Measurements from ENCODE around the gene KARS1.

KARS1 gene

GRCh38 chr16:75667503-75667902, 20.0 kb upstream of the KARS1 start:
- no peak for TF ChIP-seq CTCF (IDR thresholded peaks at IDR 0.05; ENCODE audit: insufficient read depth, low read depth, low read length, missing control alignments)

GRCh38 chr16:75660726-75661302, 13.3 kb upstream of the KARS1 start:
- no peak overlapping the region for H3K4me3 ChIP-seq (ENCODE audit: low read length)
- DNase-seq (ENCODE audit: low read depth): no peak
- no peak for TF ChIP-seq CTCF (IDR thresholded peaks at IDR 0.05; ENCODE audit: insufficient read depth, low read depth, low read length, missing control alignments)

More at GRCh38 chr16:75667503-75667902, 20.0 kb upstream of the KARS1 start:
- DNase-seq (ENCODE audit: low read depth): no peak
- no peak overlapping the region for H3K4me3 ChIP-seq (ENCODE audit: low read length)

GRCh38 chr16:75660321-75660720, 12.9 kb upstream of the KARS1 start:
- no peak for TF ChIP-seq CTCF (IDR thresholded peaks at IDR 0.05; ENCODE audit: insufficient read depth, low read depth, low read length, missing control alignments)
- H3K4me3 ChIP-seq (ENCODE audit: low read length): no peak overlapping the region
- DNase-seq (ENCODE audit: low read depth): no peak

- no peak for TF ChIP-seq CTCF (IDR thresholded peaks at IDR 0.05; ENCODE audit: insufficient read depth, low read depth, low read length, missing control alignments)
- DNase-seq (ENCODE audit: low read depth): no peak
Measured at GRCh38 chr16:75658175-75658574, 10.7 kb upstream of the KARS1 start.

GRCh38 chr16:75653922-75654321, 6.5 kb upstream of the KARS1 start:
- DNase-seq (ENCODE audit: low read depth): no peak
- no peak for TF ChIP-seq CTCF (IDR thresholded peaks at IDR 0.05; ENCODE audit: insufficient read depth, low read depth, low read length, missing control alignments)
- no peak overlapping the region for H3K4me3 ChIP-seq (ENCODE audit: low read length)

More at GRCh38 chr16:75658175-75658574, 10.7 kb upstream of the KARS1 start:
- no peak overlapping the region for H3K4me3 ChIP-seq (ENCODE audit: low read length)

GRCh38 chr16:75648265-75649076, 1.0 kb upstream of the KARS1 start:
- TF ChIP-seq CTCF (IDR thresholded peaks at IDR 0.05; ENCODE audit: insufficient read depth, low read depth, low read length, missing control alignments): no peak
- DNase-seq (ENCODE audit: low read depth): peak; percentile 82
- peak overlapping the region; percentile 84 for H3K4me3 ChIP-seq (ENCODE audit: low read length)
